ENCODE measurements around the gene AURKAIP1. TPM values are rescaled to one million over a fixed set of nuclear protein-coding genes. Genes with fewer than 3 reads are reported as not detected.

Gene AURKAIP1
- total RNA-seq, 1 donor from 2014 or later, result 174 TPM

- DNase-seq (ENCODE audit: low spot score), result no peak
- intact Hi-C loops (cut with DNase I), result no loop called here
These were observed 34.0 kb downstream of the AURKAIP1 start for GRCh38 chr1:1340791-1341548.

GRCh38 chr1:1340185-1340584 is 34.8 kb downstream of the AURKAIP1 start:
- intact Hi-C loops (cut with DNase I), result no loop called here

GRCh38 chr1:1338278-1338677 is 36.7 kb downstream of the AURKAIP1 start:
- no peak for DNase-seq (ENCODE audit: low spot score)
- intact Hi-C loops (cut with DNase I), result no loop called here

More at GRCh38 chr1:1340185-1340584, 34.8 kb downstream of the AURKAIP1 start:
- DNase-seq (ENCODE audit: low spot score), result no peak

GRCh38 chr1:1337793-1338147 is 37.2 kb downstream of the AURKAIP1 start:
- intact Hi-C loops (cut with DNase I), result no loop called here
- DNase-seq (ENCODE audit: low spot score), result no peak

GRCh38 chr1:1336931-1337792 is 37.8 kb downstream of the AURKAIP1 start:
- intact Hi-C loops (cut with DNase I), result no loop called here
- DNase-seq (ENCODE audit: low spot score), result no peak

GRCh38 chr1:1336446-1336845 is 38.6 kb downstream of the AURKAIP1 start:
- intact Hi-C loops (cut with DNase I), result no loop called here
- DNase-seq (ENCODE audit: low spot score), result no peak

GRCh38 chr1:1335792-1336248 is 39.2 kb downstream of the AURKAIP1 start:
- no peak for DNase-seq (ENCODE audit: low spot score)
- intact Hi-C loops (cut with DNase I), result no loop called here

- intact Hi-C loops (cut with DNase I), result no loop called here
These were observed 39.7 kb downstream of the AURKAIP1 start for GRCh38 chr1:1335283-1335682.

GRCh38 chr1:1334835-1335234 is 40.2 kb downstream of the AURKAIP1 start:
- DNase-seq (ENCODE audit: low spot score), result no peak
- intact Hi-C loops (cut with DNase I), result no loop called here

More at GRCh38 chr1:1335283-1335682, 39.7 kb downstream of the AURKAIP1 start:
- no peak for DNase-seq (ENCODE audit: low spot score)

- intact Hi-C loops (cut with DNase I), result no loop called here
- DNase-seq (ENCODE audit: low spot score), result no peak
These were observed 41.3 kb downstream of the AURKAIP1 start for GRCh38 chr1:1333551-1334241.

GRCh38 chr1:1332774-1333480 is 42.1 kb downstream of the AURKAIP1 start:
- DNase-seq (ENCODE audit: low spot score), result no peak
- intact Hi-C loops (cut with DNase I), result no loop called here

GRCh38 chr1:1332031-1332755 is 42.8 kb downstream of the AURKAIP1 start:
- DNase-seq (ENCODE audit: low spot score), result no peak
- intact Hi-C loops (cut with DNase I), result no loop called here

GRCh38 chr1:1331068-1331965 is 43.7 kb downstream of the AURKAIP1 start, which contains the start of gene TAS1R3:
TSS of gene TAS1R3 (plus strand) at chr1:1331280. CDS start at chr1:1331346, 66 bp downstream.
- no peak for DNase-seq (ENCODE audit: low spot score)
- intact Hi-C loops (cut with DNase I), result no loop called here

- DNase-seq (ENCODE audit: low spot score), result no peak
- intact Hi-C loops (cut with DNase I), result no loop called here
These were observed 44.5 kb downstream of the AURKAIP1 start for GRCh38 chr1:1330366-1331067.

- no peak for DNase-seq (ENCODE audit: low spot score)
- intact Hi-C loops (cut with DNase I), result no loop called here
These were observed 45.5 kb downstream of the AURKAIP1 start for GRCh38 chr1:1329304-1330210.

- intact Hi-C loops (cut with DNase I), result no loop called here
- no peak for DNase-seq (ENCODE audit: low spot score)
These were observed 46.8 kb downstream of the AURKAIP1 start for GRCh38 chr1:1328254-1328653.
